GM21515 (cell line): ENCODE data around the gene SLC1A2.

Experiments
- ATAC-seq: cut with Tn5 transposase; IDR thresholded peaks from one replicate; pipeline ENCODE4 v1.9.1; 2021; ENCODE audit not compliant: unreplicated experiment

Gene SLC1A2

GRCh38 chr11:35330156-35330889 is 89.0 kb downstream of the SLC1A2 start:
- no peak for ATAC-seq

GRCh38 chr11:35327829-35328228 is 91.5 kb downstream of the SLC1A2 start:
- ATAC-seq, result no peak

DNA sequence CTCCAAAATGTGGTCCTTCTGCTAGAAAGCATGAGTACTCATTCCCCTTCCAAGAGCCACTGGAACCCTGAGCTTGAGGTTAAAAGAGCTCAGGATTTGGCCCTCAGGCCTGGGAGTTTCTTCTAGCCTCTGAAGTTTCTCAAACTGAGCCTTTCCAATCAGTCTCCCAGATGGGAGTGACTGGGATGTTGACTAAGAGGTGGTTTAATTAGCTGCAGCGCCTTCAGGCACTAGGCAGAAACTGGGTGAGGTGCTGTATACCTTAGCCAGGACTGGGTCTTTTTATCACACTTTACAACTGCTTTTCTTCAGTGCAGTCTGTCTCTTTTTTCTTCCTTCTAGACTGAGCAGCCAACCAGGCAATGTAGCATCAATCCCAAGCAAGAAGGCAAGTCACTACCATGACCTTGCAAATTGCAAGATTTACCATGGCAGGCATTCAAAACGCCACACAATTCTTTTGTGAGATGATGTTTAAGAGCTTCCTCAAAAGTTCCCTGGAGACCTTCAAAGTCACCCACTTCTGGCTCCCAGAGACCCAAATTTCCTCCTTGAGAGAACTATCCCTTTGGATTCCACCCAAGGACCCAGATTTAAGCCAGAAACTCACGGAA is 93.0 kb downstream of the SLC1A2 start:
- ATAC-seq, result no peak

DNA sequence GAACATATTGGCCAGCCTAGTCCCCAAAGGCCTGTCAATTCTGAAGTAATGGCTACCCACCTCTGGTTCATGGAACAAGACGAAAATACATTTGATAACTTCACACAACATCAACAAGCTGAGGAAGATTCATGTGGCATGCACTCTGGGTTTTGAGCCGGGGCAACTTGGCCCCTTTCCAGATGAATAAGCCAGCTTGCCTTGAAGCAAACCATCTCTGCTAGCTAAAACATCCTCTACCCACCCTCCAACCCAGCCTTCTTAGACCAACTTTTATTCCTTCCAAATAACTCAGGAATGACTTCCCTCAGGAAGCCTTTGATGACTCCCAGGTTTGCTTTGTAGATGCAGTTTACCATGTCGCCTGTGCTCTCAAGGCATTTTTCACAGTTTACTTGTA is 94.4 kb downstream of the SLC1A2 start:
- no peak for ATAC-seq

DNA sequence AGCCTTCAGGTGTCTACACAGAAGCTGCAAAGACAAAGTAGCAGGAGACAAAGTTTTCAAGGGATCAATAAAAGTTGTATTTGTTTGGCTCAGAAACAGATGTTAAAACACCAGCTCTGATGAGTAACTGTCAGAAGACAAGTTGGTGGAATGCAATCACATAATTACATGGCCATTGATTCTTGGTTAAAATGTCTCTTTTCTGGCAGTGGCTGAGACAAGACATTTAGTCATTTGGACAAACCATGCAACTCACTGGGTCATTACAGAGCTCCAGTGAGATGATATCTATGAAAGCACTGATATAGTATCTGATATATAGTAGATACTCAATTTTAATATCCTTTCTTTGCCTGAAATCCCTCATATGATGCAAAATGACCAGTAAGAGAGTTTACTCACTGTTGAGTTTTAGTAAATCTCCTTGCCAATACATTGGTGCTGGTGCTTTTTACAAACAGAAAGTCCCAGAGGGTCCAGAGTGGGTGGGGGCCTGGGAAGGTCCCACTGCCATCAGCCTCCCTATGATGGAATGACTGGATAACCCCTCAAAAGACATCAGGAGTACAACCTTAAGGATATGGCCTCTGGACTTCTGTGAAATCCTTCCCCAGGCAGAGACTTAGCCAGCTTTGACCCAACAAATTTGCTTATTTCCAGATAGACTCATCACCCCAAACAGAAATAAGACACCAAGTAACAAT is 95.0 kb downstream of the SLC1A2 start:
- no peak for ATAC-seq

DNA sequence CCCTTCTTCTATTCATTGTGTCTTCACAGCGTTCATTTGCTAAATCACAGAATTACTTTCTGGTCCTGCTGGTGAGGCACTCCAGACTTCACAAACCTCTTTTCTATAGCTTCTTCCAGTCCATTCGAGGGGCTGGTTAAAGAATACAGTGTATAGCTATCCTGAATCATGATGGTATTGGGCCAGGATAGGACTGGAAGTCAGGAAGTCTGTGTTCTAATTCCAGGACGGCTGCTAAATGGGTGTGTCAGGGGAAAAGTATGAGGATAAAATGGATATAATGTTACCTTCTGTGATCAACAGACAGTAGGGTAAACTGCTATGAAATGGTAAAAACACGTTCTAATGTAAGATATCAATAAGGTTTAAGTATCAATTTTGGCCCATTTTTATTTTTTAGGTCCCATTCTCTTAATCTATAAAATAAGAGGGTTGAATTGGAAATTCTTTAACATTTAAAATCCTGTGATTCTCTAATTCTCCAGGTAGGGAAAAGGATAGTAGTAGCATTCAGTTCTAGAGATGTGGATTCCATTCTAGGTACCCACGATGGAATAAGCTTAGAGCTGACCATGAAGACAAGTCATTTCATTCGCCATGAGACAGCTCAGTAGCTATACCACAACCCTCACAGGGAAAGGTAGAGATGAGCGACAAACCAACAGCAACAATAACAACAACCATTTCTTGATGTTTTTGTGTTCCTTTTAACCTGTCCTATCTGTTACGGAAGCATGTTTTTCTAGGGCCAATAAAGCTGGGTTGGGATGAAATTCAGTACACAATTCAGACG is 96.1 kb downstream of the SLC1A2 start:
- ATAC-seq, result no peak

GRCh38 chr11:35322318-35322979 is 96.9 kb downstream of the SLC1A2 start:
- ATAC-seq, result no peak

DNA sequence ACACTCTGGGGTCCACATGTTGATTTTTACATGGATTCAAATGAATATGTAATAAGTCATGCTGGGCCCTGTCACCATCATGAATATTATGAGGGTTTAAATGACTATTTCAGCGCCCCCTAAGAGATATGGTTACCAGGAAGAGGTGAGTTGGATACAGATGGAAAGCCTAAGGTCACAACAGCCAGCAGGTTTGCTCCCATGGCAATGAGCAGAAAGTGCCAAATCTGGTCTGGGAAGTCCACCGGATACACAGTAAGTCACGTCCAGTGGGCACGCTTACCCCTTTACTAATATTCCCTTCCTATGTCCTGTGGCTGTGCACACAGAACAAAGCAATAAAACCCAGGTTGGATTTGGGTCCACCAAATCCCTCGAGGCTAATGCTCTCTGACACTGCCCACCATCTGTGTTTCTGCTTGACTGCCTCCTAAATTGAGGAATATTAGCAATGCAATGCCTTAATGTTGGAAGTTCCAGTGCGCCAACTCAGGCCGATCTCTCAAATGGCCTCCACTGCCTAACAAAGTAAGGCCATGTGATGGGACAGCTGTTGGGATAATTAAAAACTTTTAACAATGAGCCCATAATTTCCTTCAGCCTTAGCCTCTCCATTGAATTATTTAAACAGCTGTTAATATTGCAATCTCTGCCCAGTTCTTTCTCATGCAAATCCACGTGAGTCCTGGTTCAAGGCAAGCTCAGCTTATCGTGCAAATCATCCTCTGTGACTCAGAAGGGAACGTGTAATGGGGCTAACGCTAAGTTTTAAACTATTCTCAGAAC is 97.6 kb downstream of the SLC1A2 start:
- ATAC-seq, result no peak

- no peak for ATAC-seq
These were observed 98.2 kb downstream of the SLC1A2 start for GRCh38 chr11:35321111-35321510.

DNA sequence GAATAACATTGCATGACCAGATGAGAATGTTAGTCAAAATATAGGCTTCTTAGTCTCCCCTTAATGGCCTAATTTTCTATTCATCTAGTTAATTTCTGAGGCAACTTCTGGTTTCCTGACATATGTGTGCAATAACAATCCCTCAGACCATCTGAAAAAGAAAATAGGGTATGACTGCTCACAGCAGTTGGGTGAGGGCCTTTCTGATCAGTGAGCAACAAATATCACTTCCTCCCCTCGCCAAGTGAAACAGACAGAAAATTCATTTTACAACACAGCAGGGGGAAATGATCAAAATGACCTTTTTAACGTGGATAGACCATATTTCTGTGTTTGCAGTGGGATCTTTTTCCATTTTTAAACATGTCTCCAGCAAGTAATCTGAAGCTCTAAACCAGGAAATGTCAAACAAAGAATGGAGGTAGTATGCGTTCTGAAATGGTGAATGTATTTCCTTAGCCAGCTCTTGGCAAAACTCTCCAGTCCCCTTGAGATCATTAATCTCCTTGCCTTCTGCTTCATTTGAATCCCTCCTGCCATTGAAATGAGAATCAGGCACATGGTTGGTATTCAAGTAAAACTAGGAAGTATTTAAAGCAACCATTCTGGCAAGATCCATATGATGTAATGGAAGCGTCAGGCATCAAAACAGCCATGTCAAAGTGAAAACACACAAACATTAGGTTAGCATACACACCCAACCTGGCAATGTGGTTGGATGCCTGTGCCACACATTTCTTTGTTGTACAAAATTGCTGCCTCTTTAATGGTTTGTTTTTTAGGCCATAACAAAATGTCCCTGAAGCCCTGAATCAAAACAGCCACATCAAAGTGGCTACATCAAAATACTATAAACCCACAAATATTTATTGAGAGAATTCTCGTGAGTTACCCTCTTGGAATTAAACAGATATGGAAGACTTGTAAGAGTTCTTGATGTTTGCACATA is 100.1 kb downstream of the SLC1A2 start:
- ATAC-seq, result no peak

DNA sequence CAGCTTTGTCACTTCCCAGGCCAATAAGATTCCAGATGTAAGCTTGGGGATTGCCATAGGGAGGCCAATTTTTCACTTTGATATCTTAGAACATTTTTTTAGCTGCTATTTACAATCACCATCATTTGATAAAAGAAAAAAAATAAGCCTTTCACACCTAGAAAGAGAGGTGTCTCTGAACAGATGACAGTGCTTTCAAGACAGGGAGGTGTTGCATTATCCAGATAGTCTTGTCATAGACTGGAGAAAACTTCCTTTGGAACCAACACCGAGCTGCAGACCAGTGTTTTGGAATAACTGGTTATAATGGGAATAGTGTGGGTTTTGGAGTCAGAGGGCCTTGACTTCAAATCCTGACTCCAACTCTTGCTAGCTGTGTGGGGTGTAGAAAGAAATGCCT is 101.0 kb downstream of the SLC1A2 start:
- ATAC-seq, result no peak

- no peak for ATAC-seq
These were observed 102.1 kb downstream of the SLC1A2 start for GRCh38 chr11:35317253-35317652.

DNA sequence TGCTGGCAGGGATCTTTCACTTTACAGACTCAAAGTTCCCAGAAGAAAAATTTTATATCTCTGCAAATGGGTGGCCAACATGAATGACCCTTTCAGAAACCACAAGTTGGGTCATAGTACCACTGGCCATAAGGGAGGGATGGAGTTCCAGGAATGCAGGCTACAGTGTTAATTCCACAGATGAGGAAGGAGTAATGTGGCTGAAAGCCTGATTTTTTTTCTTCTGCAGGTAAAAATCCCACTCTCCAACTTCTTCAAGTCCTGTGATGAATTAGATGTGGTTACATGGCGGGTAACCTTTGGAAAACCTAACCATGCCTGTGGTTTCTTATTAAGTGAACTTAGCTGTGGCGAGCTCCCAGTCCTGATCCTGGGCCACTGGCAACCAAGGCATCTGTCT is 103.2 kb downstream of the SLC1A2 start:
- no peak for ATAC-seq

- ATAC-seq, result no peak
These were observed 105.6 kb downstream of the SLC1A2 start for GRCh38 chr11:35313760-35314153.

GRCh38 chr11:35313066-35313759 is 106.1 kb downstream of the SLC1A2 start:
- ATAC-seq, result peak; percentile 82

DNA sequence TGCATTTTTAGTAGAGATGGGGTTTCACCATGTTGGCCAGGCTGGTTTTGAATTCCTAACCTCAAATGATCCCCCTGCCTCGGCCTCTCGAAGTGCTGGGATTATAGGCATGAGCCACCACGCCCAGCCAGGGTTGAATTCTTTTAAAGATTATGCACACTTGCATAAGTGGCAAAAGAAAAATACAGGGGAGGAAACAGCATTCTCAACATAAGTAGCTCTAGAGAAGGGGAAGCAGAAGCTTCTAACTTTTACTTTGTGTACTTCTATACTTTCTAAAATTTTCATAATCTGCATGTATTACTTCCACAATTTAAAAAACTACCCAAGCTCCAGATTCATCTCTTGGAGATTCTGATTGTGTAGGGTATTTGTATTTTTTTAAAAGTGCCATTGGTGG is 108.0 kb downstream of the SLC1A2 start:
- no peak for ATAC-seq

- ATAC-seq, result no peak
These were observed 111.2 kb downstream of the SLC1A2 start for GRCh38 chr11:35308157-35308556.

GRCh38 chr11:35307221-35307621 is 112.1 kb downstream of the SLC1A2 start:
- no peak for ATAC-seq
